Upper lobe of left lung (tissue), 4 donors: ENCODE measurements around the gene ADIPOR2.
A peak's percentile ranks its signal among the peaks of the same experiment; 100 is the strongest.

ENCODE experiments used
- CTCF ChIP-seq, 6 experiments: fragments of 450-650 bp in 4 of 6; fragments of 200-600 bp in 2 of 6; sonication (generic) in 2 of 6; IDR thresholded peaks; one replicate each; pipeline ENCODE4 v1.5.1; 2016 to 2019; ENCODE audit warnings: antibody characterized with exemption in 6 of 6
- POLR2A ChIP-seq, 4 donors: fragments of 450-650 bp; IDR thresholded peaks; one replicate each; pipeline ENCODE4 v1.5.1; 2016 to 2017; ENCODE audit warnings: antibody characterized with exemption in 4 of 4, mild to moderate bottlenecking in 2 of 4
- POLR2AphosphoS5 ChIP-seq, 2 donors: sonication (generic); formaldehyde crosslinking; IDR thresholded peaks; one replicate each; pipeline ENCODE4 v1.5.1; 2017; ENCODE audit warnings: antibody characterized with exemption in 2 of 2

GRCh38 chr12:1797011-1797901, 106.4 kb downstream of the ADIPOR2 start:
- TF ChIP-seq CTCF (IDR thresholded peaks at IDR 0.05): peak in 2 of 6 experiments; percentile 6 to 25
- peak; percentile 21 to 85 (median 44) for TF ChIP-seq POLR2A (IDR thresholded peaks at IDR 0.05)
- TF ChIP-seq POLR2AphosphoS5 (IDR thresholded peaks at IDR 0.05): peak; percentile 51 to 78
